ENCODE results near the gene MYADML2.

The MYADML2 gene

DNA sequence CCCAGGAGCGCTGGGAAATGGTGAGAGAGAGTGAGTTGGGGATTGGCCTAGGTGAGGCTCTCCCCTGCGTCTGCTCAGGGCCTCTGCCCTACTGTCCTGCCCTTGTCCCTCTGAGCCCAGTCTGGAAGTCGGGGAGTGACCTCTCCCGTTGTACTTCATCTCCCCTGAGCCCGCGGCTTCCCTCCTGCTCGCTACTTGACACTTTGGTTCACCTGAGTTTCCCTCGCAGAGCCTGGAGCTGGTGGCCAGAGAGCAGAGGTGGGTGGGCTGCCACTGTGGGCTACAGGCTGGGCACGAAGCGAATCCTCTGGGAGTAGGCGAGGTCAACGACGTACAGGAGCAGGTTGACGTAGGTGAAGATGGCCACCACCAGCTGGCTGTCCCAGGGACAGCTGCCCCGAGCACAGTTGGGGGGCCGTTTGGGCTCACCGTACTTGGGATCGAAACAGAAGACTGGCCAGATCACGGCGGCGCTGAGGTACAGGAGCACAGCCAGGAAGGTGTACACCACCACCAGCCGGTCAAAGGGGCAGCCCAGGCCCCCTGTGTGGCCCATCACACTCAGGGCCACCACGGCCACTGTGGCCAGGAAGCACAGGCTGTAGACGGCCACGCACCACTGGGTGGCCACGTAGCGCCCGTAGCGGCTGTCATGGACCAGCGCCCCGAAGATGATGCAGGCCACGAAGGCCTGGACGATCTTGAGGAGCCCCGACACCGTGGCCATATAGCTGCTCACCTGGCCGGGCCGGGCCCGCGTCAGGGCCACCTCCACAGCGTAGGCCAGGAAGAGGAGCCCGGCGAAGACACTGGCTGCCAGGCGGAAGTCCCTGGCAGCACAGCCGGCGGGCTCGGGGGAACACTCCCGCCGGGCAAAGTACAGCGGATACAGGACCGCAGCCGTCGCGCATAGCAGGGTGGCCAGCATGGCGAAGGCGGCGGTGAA lies 6.2 kb downstream of the MYADML2 start:
- no peak for DNase-seq (ENCODE audit: low read depth in 3 of 3)

DNA sequence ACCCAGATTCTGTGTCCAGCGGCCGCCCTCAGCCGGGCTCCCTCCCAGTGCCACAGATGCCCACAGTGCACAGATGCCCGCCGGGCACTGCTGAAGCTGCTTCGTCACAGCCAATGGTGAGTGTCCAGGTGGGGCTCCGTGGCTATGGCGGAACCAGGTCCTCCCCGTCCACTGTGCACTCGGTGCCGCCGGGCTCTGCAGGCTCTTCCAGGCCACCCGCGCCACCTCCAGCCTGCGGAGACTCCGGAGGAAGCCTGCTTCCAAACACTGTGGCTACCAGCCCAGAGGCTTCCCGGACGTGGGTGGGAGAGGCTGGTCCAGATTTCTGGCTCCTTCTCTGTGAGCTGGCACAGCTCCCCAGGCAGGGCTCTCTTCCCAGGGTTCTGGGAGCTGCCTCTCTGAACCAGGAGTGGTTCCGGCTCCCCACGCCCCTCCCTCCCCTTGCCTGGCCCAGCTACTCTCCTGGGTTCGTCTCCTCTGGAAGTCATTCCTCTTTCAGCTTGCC lies 7.1 kb downstream of the MYADML2 start:
- DNase-seq (ENCODE audit: low read depth in 3 of 3) = no peak

DNA sequence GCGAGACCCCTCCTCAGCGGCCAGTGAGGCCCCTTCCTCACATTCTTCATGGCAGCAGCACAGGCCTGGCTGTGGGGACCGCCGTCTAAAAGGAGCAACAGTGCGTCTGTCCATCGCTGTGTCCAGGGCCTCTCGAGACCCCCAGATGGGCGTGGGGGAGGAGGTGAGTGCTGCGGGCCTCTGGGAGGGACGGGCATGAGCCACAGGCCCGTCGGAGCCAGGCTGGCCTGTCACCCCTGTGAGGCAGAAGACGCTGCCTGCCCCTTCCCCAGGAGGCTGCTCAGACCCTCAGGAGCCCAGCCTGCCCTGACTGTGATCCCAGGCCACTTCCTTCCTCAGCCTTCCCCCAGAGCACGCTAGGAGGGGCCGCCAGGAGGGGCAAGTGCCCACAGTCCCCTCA lies 7.8 kb downstream of the MYADML2 start:
- no peak for DNase-seq (ENCODE audit: low read depth in 3 of 3)

GRCh38 chr17:81935709-81936084 lies 11.3 kb downstream of the MYADML2 start:
- no peak for DNase-seq (ENCODE audit: low read depth in 3 of 3)

DNA sequence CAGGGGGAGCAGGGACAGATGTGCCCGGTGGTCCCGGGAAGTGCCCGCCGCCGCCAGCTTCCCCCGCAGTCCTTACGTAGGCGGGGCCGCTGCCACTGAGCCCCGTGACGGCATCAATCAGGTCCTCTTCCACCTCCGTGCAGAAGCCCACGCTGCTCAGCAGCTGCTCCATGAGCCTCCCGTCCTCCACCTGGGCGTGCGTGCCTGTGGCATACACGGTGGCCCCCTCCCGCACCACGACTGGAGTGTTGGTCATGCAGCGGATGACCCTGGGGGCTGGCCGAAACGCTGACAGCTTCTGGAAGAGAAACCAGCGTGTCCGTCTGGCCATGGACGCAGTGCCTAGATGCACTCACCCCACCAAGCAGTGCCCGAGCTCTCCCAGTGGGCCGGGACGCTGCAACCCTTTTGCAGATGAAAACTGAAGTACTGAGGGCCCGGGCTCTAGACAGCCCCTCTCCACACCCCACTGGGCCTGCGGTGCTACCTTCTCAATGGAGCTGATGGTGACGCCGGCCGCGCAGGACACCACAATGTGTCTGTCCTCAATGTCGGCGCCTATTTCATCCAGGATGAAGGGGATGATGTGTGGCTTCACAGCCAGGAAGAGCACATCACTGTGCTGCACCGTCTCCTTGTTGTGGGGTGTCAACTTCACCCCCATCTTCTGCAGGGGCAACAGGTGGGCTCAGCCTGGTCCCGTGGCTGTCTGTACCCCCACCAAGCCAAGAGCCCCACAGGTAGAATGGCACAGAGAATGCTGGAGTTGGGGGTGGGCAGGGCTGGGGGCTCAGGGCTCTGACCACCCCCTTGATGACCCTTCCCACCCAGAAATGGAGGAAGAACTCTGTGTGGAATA lies 12.0 kb downstream of the MYADML2 start:
- DNase-seq (ENCODE audit: low read depth in 3 of 3) = no peak

DNA sequence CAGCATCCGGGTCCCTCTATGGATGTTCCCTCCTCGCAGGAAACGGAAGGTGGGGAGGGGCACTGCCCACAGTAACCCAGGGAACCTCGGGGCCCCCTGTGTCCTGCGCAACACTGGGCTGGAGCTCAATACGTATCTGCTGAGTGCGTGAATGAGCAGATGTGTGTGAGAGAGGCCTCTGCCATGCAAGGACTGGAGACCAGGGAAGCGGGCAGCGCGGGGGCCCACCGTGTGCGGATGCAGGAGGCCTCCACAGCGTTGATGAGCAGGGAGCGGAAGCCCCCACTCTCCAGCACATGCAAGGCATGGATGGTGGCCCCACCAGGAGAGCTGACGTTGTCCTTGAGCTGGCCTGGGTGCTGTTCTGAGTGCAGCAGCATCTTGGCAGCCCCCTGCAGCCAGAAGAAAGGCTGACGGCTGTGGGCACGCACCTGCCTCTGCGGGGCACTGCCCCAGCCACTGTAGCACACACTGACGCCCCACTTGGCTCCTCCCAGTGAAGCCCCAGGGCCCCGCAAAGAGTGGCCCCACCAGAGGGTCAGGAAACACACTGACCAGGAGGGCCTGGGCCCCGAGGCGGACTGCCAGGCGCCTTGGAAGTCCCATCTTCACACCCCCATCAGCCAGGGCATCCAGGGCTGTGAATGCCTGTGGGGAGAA lies 12.8 kb downstream of the MYADML2 start:
- no peak for DNase-seq (ENCODE audit: low read depth in 3 of 3)

DNA sequence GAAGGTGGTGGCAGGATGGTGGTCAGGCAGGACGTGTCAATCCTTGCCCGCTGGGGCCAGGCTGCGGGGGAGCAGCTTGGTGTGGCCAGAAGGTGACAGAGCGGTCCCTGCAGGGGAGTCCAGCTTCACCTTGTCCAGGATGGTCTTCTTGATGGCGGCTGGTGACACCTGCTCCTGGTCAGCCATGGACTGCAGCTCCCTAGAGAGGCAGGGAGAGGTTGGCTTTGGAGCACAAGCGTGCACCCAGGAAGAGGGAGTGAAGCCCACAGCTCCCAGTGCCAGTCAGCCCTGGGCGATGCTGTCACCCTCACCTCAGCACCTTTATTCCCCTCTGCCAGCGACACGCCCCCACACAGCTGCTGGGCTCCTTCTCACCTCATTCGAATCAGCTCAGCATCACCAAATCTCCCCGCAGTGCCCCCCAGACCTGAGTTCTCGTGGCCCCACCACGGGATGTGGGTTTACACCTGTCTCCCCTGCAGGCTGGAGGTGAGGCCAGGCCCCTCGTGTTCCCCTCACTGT lies 13.8 kb downstream of the MYADML2 start:
- DNase-seq (ENCODE audit: low read depth in 3 of 3) = no peak

DNA sequence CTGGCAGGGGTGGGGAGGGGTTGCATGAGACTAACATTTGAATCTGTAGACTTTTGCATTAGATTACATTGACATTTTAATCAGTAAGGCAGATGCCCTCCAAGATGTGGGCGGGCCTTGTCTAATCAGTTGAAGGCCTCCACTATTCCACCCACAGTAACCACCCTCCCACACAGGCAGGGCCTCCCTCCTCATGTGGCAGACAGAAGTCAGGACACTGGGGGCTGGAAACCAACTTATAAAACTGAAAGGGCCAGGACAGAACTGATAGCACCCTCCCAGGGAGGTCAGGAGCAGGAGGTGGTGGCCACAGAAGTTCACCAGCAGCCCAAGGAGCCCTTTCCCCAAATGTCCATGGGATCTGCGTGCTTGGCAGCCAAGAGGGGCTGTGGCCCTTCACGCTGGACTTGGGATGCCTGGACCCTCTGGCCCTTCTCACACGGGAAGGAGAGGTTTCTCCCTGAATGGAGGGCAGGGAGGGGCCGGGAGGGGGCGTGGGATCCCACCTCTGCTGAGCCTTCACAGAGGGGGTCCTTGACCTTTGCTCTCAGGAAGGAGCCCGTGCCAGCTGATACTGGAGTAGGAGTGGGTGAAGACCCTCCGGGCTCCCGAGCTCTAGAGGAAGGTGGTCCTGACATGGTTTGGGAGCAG lies 14.6 kb downstream of the MYADML2 start:
- DNase-seq (ENCODE audit: low read depth in 3 of 3) = no peak

GRCh38 chr17:81931557-81932332 lies 15.3 kb downstream of the MYADML2 start:
- no peak for DNase-seq (ENCODE audit: low read depth in 3 of 3)

- DNase-seq (ENCODE audit: low read depth in 3 of 3) = no peak
These were observed 15.9 kb downstream of the MYADML2 start for GRCh38 chr17:81931189-81931556.

- no peak for DNase-seq (ENCODE audit: low read depth in 3 of 3)
These were observed 16.6 kb downstream of the MYADML2 start for GRCh38 chr17:81930142-81931125.

DNA sequence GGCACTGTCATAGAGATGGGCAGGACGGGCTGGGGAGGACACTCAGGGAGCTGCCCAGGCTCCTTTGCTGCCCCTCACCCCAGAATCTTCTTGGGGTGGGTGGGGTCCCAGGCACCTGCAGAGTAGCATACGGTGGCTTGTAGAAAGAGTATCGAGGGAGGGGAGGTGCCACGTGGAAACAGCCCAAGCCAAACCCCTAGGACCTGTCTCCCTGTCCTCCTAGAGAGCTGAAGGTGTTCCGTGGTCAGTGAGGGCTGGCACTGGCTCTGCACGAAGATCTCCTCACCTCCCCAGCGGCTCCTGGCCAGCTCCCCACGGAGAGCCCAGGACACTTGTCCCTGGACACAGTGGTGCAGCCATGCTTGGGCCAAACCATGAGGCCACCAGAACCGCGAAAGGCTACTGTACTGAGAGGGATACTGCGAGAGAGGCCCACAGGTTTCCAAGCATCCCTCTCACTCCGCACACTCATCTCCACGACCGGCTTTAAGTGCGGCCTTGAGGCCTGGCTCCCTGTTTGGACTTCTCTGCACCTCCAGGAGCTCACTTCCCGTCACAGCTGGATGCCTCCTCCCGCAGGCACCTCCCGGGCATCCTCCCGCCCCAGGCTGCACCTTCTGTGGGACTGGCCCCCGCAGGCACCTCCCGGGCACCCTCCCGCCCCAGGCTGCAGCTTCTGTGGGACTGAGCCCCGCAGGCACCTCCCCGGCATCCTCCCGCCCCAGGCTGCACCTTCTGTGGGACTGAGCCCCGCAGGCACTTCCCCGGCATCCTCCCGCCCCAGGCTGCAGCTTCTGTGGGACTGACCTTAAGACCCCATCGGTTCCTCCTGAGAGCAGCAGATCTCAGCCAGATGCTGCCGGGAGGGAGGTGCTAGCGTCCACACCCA lies 17.5 kb downstream of the MYADML2 start:
- no peak for DNase-seq (ENCODE audit: low read depth in 3 of 3)

- no peak for DNase-seq (ENCODE audit: low read depth in 3 of 3)
These were observed 18.3 kb downstream of the MYADML2 start for GRCh38 chr17:81928544-81929252.

DNA sequence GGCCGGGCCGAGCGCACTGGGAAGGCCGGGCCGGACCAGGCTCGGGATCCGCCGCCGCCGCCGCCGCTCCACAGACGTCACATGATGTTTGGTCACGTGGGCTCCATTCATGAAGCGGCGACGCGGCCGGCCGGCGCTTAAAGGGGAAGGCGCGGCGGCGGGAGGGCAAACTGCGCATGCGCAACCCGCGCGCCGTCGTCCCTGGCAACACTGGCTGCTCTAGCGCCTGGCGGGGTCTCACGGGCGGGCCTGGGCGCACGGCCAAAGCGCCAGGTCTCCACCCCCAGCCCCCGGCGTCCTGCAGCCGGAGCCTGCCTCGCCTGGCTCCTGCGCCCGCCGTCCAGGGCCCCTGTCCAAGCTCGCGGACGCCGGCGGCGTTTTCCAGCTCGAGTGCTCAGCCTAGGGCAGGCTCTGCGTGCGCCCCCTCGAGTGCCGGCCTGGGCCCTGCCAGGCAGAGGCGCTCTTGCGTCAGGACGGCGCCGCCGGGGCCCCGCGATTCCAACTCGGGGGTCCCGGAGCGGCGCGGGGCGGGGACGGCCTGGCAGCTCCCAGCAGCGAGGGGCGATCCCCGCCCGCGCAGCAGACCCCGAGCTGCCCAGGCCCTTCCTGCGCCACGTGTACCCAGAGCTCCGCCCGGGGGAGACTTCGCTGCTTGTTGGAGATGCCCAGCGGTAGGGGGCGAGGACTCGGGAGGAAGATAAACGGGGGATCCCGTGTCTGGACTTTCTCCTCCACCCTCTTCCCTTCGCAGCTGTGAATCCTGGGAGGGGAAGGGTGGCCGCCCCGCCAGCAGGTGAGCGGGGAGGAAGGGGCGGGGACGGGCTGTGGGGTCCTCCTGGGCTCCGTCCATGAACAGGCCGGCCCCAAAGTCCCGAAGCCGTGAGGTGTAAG lies 19.1 kb downstream of the MYADML2 start, which contains the start of gene MAFG:
MAFG (minus strand) TSS at position 83 of the 891 bp plus-strand sequence. CDS start 4,550 bp downstream, outside the sequence.
- DNase-seq (ENCODE audit: low read depth in 3 of 3) = peak; percentile 80 to 81 (median 80)

DNA sequence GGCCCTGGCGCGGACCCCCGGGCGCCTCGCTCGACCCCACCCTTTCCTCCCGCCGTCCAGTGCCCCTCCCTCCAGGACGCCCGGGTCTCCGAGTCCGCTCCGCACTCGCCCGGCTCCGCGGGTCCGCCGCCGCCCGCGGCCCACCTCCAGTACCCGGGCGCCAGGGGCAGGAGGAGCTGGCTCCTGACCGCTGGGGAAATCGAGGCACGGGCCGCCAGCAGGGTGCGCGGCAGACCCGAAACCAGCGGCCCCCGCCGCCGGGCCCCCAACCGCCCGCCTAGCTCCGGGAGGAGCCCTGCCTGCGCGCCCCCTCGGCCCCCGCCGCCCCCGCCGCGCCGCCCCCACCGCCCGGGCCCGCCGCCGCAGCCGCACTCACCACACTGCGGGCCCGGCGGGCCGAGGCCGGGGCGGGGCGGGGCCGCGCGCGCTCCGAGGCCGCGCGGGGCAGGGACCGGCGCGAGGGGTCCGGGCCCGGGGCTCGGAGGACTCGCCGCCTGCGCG lies 19.8 kb downstream of the MYADML2 start:
- peak in 2 of 3 experiments; percentile 38 to 40 for DNase-seq (ENCODE audit: low read depth in 3 of 3)

Data from stimulated activated CD4-positive, alpha-beta T cell treated with anti-CD3 and anti-CD28 coated beads, TNF-alpha, amount 100 ng/mL, for 4 hours (primary cell).